Esophagus squamous epithelium (tissue), 5 donors: Measurements from ENCODE around the gene NR2C2. TPM values are rescaled to one million over a fixed set of nuclear protein-coding genes. Genes with fewer than 3 reads are reported as not detected.

Source experiments
- DNase-seq: peaks from one replicate; lab custom pipeline; 2025; lab: John Stamatoyannopoulos, UW
- H3K27ac ChIP-seq, 4 donors: fragments of 200-600 bp; sonication (generic); one replicate each; pipeline ENCODE4 v1.5.1; 2016 to 2019; ENCODE audit warnings: mild to moderate bottlenecking in 1 of 4
- H3K27me3 ChIP-seq, 4 donors: fragments of 200-600 bp; sonication (generic); 1 replicate in 3 of 4; 2 replicates in 1 of 4; pipeline versions ENCODE4 v1.5.1 to v1.6.0; 2017 to 2021; ENCODE audit warnings: antibody characterized with exemption in 1 of 4
- H3K36me3 ChIP-seq, 3 donors: fragments of 200-600 bp; sonication (generic); one replicate each; pipeline ENCODE4 v1.5.1; 2016 to 2019
- H3K4me1 ChIP-seq, 3 donors: fragments of 200-600 bp; sonication (generic); one replicate each; pipeline ENCODE4 v1.5.1; 2017 to 2019
- H3K4me3 ChIP-seq, 4 donors: fragments of 200-600 bp; sonication (generic); 1 replicate in 3 of 4; 2 replicates in 1 of 4; pipeline ENCODE4 v1.5.1; 2016 to 2019; ENCODE audit warnings: mild to moderate bottlenecking in 2 of 4, moderate library complexity in 1 of 4
- H3K9me3 ChIP-seq, 3 donors: fragments of 200-600 bp; sonication (generic); one replicate each; pipeline ENCODE4 v1.5.1; 2016 to 2019
- CTCF ChIP-seq, 6 experiments: fragments of 450-650 bp in 4 of 6; fragments of 200-600 bp in 2 of 6; sonication (generic) in 2 of 6; IDR thresholded peaks; one replicate each; pipeline ENCODE4 v1.5.1; 2016 to 2019; ENCODE audit warnings: antibody characterized with exemption in 6 of 6, mild to moderate bottlenecking in 4 of 6, moderate library complexity in 4 of 6
- POLR2A ChIP-seq, 4 donors: fragments of 450-650 bp; IDR thresholded peaks; one replicate each; pipeline ENCODE4 v1.6.1; 2017; ENCODE audit warnings: antibody characterized with exemption in 4 of 4, mild to moderate bottlenecking in 4 of 4, moderate library complexity in 3 of 4
- WGBS, 2 donors: methylation state at CpG; one replicate each; pipeline ENCODE4 v1.1.5; 2018; 5-methylcytosine and 5-hydroxymethylcytosine counted together
- intact Hi-C: fragments of 100-400 bp; cut with DNase I; formaldehyde crosslinking; loops from one replicate; pipeline ENCODE4 v1.15.0; 2022
- total RNA-seq, 4 donors: library from RNA; depleted of rRNA; stranded (reverse); fragments of >200 nt; gene quantifications; one replicate each; pipeline ENCODE4 v1.1.0, GENCODE V29; 2016
- donor health status: DM: yes; HTN: yes; CAD: no.

NR2C2 gene
- total RNA-seq, 4 donors from 2014 or later, result 14.1 to 37.2 (median 26.3) TPM

GRCh38 chr3:15009167-15009566 is 61.8 kb downstream of the NR2C2 start:
- intact Hi-C loops, result no loop called here
- Histone ChIP-seq H3K27me3 (no peaks in the 10 kb centered on the region), H3K4me1 (no peaks in the 10 kb centered on the region), H3K36me3 (peaks cover 0 to 89% (median 19%) of the 10 kb centered on the region in 3 donors), H3K4me3 (no peak overlapping the region), H3K9me3 (no peaks in the 10 kb centered on the region), H3K27ac (no peak overlapping the region)
- TF ChIP-seq POLR2A (IDR thresholded peaks at IDR 0.05) (no peak), CTCF (IDR thresholded peaks at IDR 0.05) (no peak)
- DNase-seq, result no peak
- WGBS, 2 donors, result 97% methylated on average over 5 of the region's 5 CpGs

- H3K4me1 ChIP-seq, result no peaks in the 10 kb centered on the region
- H3K9me3 ChIP-seq, result no peaks in the 10 kb centered on the region
- 93 to 100% methylated on average over 1 of the region's 1 CpG for WGBS, 2 donors
- no peaks in the 10 kb centered on the region for H3K27me3 ChIP-seq
- H3K36me3 ChIP-seq, result peaks cover 0 to 89% (median 22%) of the 10 kb centered on the region in 3 donors
- DNase-seq, result no peak
- H3K4me3 ChIP-seq, result no peak overlapping the region
- H3K27ac ChIP-seq, result no peak overlapping the region
- TF ChIP-seq CTCF (IDR thresholded peaks at IDR 0.05) (no peak), POLR2A (IDR thresholded peaks at IDR 0.05) (no peak)
- intact Hi-C loops, result no loop called here
Measured at GRCh38 chr3:15010664-15011063, 63.3 kb downstream of the NR2C2 start.

- H3K4me1 ChIP-seq, result no peaks in the 10 kb centered on the region
- 39 to 74% methylated on average over 3 to 5 of the region's 5 CpGs for WGBS, 2 donors
- intact Hi-C loops, result no loop called here
- no peaks in the 10 kb centered on the region for H3K9me3 ChIP-seq
- H3K36me3 ChIP-seq, result peaks cover 0 to 89% (median 27%) of the 10 kb centered on the region in 3 donors
- H3K4me3 ChIP-seq, result no peak overlapping the region
- no peaks in the 10 kb centered on the region for H3K27me3 ChIP-seq
- no peak for TF ChIP-seq CTCF (IDR thresholded peaks at IDR 0.05)
- no peak for TF ChIP-seq POLR2A (IDR thresholded peaks at IDR 0.05)
- DNase-seq, result no peak
- H3K27ac ChIP-seq, result no peak overlapping the region
Measured at GRCh38 chr3:15011174-15011573, 63.8 kb downstream of the NR2C2 start.

- Histone ChIP-seq H3K4me1 (no peaks in the 10 kb centered on the region), H3K4me3 (no peak overlapping the region), H3K27ac (no peak overlapping the region), H3K27me3 (no peaks in the 10 kb centered on the region), H3K36me3 (peaks cover 5 to 94% (median 38%) of the 10 kb centered on the region in 3 donors), H3K9me3 (no peaks in the 10 kb centered on the region)
- TF ChIP-seq CTCF (IDR thresholded peaks at IDR 0.05) (no peak), POLR2A (IDR thresholded peaks at IDR 0.05) (no peak)
- WGBS, 2 donors, result 93 to 98% methylated on average over 3 of the region's 3 CpGs
- DNase-seq, result no peak
- intact Hi-C loops, result no loop called here
Measured at GRCh38 chr3:15014606-15015328, 67.4 kb downstream of the NR2C2 start.

GRCh38 chr3:15015456-15015855 is 68.1 kb downstream of the NR2C2 start:
- no peaks in the 10 kb centered on the region for H3K27me3 ChIP-seq
- 93% methylated on average over 3 to 4 of the region's 4 CpGs for WGBS, 2 donors
- H3K4me1 ChIP-seq, result no peaks in the 10 kb centered on the region
- peaks cover 8 to 95% (median 44%) of the 10 kb centered on the region in 3 donors for H3K36me3 ChIP-seq
- no peak overlapping the region for H3K27ac ChIP-seq
- no peak for DNase-seq
- no peaks in the 10 kb centered on the region for H3K9me3 ChIP-seq
- no peak for TF ChIP-seq CTCF (IDR thresholded peaks at IDR 0.05)
- TF ChIP-seq POLR2A (IDR thresholded peaks at IDR 0.05), result no peak
- intact Hi-C loops, result no loop called here
- H3K4me3 ChIP-seq, result no peak overlapping the region
